ENCODE data around the gene AKTIP. TPM values are rescaled to one million over a fixed set of nuclear protein-coding genes. Genes with fewer than 3 reads are reported as not detected.
"Not testable (repeated sequence)": the region's sequence is repeated elsewhere in the genome, so short reads cannot be mapped to it uniquely, and the experiment has no call there.

Gene AKTIP
- total RNA-seq, 4 donors from 2014 or later = 45.0 to 53.7 (median 48.8) TPM

DNA sequence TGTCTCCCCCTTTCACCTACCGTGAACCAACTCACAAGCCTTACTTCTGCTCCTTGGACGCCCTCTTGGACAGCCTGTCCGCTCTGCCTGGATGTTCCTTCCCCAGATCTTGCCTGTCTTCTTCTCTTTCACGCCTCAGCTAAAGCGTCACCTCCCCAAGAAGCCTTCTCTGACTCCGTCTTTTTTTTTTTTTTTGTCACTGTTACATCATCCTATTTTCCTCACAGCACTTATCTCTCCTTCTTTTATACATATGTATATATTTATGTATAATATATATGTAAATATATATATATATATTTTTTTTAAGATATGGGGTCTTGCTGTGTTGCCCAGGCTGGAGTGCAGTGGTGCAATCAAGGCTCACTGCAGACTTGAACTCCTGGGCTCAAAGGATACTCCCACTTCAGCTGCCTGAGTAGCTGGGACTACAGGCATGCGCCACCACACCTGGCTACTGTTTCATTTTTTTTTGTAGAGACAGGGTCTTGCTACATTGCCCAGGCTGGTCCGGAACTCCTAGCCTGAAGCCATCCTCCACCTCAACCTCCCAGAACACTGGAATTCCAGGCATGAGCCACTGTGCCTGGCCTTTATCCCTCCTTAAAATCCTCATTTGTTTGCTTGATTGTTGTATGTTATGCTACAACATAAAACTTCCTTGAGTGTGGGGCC lies 16.5 kb upstream of the AKTIP start:
- intact Hi-C loops (cut with DNase I; ENCODE audit: low total_unique reads) = no loop called here
- H3K36me3 ChIP-seq = no peaks in the 10 kb centered on the region
- no peak for TF ChIP-seq POLR2A (IDR thresholded peaks at IDR 0.05)
- TF ChIP-seq, protein P1, sequence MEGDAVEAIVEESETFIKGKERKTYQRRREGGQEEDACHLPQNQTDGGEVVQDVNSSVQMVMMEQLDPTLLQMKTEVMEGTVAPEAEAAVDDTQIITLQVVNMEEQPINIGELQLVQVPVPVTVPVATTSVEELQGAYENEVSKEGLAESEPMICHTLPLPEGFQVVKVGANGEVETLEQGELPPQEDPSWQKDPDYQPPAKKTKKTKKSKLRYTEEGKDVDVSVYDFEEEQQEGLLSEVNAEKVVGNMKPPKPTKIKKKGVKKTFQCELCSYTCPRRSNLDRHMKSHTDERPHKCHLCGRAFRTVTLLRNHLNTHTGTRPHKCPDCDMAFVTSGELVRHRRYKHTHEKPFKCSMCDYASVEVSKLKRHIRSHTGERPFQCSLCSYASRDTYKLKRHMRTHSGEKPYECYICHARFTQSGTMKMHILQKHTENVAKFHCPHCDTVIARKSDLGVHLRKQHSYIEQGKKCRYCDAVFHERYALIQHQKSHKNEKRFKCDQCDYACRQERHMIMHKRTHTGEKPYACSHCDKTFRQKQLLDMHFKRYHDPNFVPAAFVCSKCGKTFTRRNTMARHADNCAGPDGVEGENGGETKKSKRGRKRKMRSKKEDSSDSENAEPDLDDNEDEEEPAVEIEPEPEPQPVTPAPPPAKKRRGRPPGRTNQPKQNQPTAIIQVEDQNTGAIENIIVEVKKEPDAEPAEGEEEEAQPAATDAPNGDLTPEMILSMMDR (IDR thresholded peaks at IDR 0.05) = no peak
- H3K27ac ChIP-seq = peak overlapping the region; percentile 65 to 73
- no peaks in the 10 kb centered on the region for H3K9me3 ChIP-seq
- DNase-seq = no peak
- H3K4me3 ChIP-seq = no peak overlapping the region
- H3K4me1 ChIP-seq = no peaks in the 10 kb centered on the region
- H3K27me3 ChIP-seq = no peaks in the 10 kb centered on the region

DNA sequence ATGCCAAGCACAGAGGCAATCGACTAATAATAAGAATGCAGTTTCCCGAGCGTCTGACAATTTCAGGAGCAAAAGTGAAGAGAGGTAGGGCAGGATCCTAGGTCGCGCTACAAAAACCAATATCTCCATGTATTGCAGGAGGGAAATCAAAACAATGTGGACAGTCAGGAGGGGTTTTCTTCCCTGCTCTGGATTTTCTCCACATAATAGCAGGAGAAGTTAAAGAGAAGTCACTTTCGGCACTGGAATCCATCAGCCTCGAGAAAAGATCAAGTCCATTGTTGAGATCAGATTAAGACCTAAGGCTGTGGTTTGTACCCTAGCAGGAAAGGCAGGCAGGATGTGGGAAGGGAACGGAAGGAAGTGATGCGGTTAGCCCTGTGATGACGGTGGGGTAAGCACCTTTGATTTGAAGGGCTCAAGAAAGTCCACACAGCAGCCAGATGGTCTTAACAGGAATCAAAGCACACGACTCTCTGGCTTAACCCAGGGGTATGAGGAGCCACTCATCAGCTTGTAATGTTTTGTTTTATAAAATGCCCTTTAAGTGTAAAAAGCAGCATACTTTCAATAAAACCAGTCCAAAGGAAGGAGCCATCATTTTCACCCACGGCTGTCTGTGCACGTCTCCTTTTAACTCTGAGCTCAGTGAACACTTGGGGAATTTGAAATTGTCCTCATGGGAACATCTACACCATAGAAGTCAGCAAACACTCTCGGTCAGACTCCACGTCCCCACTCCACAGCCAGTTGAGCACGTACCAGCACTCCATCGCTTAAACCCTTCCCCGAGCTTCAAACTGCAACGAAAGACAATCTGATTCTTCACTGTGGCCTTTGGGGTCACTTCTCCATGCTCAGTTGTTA lies 15.8 kb upstream of the AKTIP start:
- Histone ChIP-seq H3K27me3 (no peaks in the 10 kb centered on the region), H3K36me3 (no peaks in the 10 kb centered on the region), H3K9me3 (no peaks in the 10 kb centered on the region), H3K4me3 (no peak overlapping the region), H3K4me1 (no peaks in the 10 kb centered on the region), H3K27ac (peak overlapping the region; percentile 65 to 73)
- intact Hi-C loops (cut with DNase I; ENCODE audit: low total_unique reads) = no loop called here
- TF ChIP-seq, protein P1 (IDR thresholded peaks at IDR 0.05) = no peak
- peak in 1 of 2 donors; percentile 45 for TF ChIP-seq POLR2A (IDR thresholded peaks at IDR 0.05)
- peak in 1 of 2 donors; percentile 68 for DNase-seq

DNA sequence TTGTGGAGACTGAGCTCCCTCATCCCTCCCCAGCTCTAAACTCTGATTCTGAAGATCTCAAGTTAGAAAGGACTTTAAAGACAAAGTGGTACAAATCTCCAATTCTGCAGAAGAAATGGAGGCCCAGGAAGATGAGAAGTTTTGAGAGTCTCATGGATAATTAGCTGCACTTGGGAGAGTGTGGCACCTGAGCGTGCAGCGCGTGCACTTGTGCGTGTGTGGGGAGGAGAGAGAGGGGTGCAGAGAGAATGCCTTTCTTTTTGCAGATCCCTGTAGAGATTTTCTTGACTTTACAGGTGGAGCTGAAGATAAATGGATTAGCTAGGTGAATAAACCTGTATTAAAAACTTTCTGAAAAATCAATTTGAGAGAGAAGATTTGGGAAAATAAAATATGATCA lies 14.8 kb upstream of the AKTIP start:
- peak overlapping the region; percentile 61 to 73 for H3K27ac ChIP-seq
- no peak overlapping the region for H3K4me3 ChIP-seq
- H3K27me3 ChIP-seq = no peaks in the 10 kb centered on the region
- intact Hi-C loops (cut with DNase I; ENCODE audit: low total_unique reads) = no loop called here
- no peak for DNase-seq
- H3K9me3 ChIP-seq = no peaks in the 10 kb centered on the region
- TF ChIP-seq, protein P1 (IDR thresholded peaks at IDR 0.05) = no peak
- TF ChIP-seq POLR2A (IDR thresholded peaks at IDR 0.05) = no peak
- H3K36me3 ChIP-seq = no peaks in the 10 kb centered on the region
- H3K4me1 ChIP-seq = no peaks in the 10 kb centered on the region

- peak overlapping the region in 1 of 2 donors; percentile 1 for H3K27ac ChIP-seq
- no peaks in the 10 kb centered on the region for H3K9me3 ChIP-seq
- H3K36me3 ChIP-seq = no peaks in the 10 kb centered on the region
- H3K4me1 ChIP-seq = no peaks in the 10 kb centered on the region
- H3K27me3 ChIP-seq = no peaks in the 10 kb centered on the region
- intact Hi-C loops (cut with DNase I; ENCODE audit: low total_unique reads) = no loop called here
- TF ChIP-seq, protein P1 (IDR thresholded peaks at IDR 0.05) = no peak
- TF ChIP-seq POLR2A (IDR thresholded peaks at IDR 0.05) = no peak
- H3K4me3 ChIP-seq = no peak overlapping the region
- DNase-seq = no peak
These were observed 12.8 kb upstream of the AKTIP start for GRCh38 chr16:53515811-53516210.

DNA sequence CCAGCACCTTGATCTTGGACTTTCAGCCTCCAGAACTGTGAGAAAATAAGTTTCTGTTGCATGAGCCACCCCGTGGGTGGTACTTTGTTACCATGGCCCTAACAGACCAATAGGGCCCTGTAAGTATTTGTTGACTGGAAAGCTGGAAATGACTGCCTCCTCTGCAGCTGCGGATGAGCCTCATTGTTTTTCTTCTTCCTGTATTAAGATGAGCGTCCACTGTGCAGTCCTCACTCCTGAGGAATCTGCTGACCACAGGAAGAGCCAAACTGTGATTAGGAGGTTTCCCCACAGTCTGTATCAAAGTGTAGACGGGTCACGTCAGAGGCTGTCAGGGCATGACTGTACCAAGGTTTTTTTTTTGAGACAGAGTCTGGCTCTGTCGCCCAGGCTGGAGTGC lies 12.2 kb upstream of the AKTIP start:
- TF ChIP-seq POLR2A (IDR thresholded peaks at IDR 0.05) = no peak
- TF ChIP-seq, protein P1 (IDR thresholded peaks at IDR 0.05) = no peak
- H3K27ac ChIP-seq = no peak overlapping the region
- no peaks in the 10 kb centered on the region for H3K27me3 ChIP-seq
- H3K9me3 ChIP-seq = no peaks in the 10 kb centered on the region
- H3K4me1 ChIP-seq = no peaks in the 10 kb centered on the region
- H3K4me3 ChIP-seq = no peak overlapping the region
- intact Hi-C loops (cut with DNase I; ENCODE audit: low total_unique reads) = no loop called here
- H3K36me3 ChIP-seq = no peaks in the 10 kb centered on the region
- peak in 1 of 2 donors; percentile 18 for DNase-seq

DNA sequence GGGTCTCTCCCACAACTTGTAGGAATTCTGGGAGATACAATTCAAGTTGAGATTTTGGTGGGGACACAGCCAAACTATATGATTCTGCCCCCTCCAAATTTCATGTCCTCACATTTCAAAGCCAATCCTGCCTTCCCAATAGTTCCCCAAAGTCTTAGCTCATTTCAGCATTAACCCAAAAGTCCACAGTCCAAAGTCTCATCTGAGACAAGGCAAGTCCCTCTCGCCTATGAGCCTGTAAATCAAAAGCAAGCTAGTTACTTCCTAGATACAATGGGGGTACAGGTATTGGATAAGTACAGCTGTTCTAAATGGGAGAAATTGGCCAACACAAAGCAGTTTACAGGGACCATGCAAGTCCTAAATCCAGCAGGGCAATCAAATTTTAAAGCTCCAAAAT lies 9.8 kb upstream of the AKTIP start:
- H3K27me3 ChIP-seq; H3K4me1 ChIP-seq; H3K4me3 ChIP-seq; H3K36me3 ChIP-seq; H3K9me3 ChIP-seq; DNase-seq; intact Hi-C loops (cut with DNase I; ENCODE audit: low total_unique reads); H3K27ac ChIP-seq: not testable (repeated sequence)
